Neural progenitor cell (in vitro differentiated cells): Measurements from ENCODE around the gene PP2D1.

Source experiments
- EZH2 ChIP-seq: fragments of 200-600 bp; sonication (generic); IDR thresholded peaks from 2 replicates; pipeline ENCODE4 v1.6.1; 2017; ENCODE audit warnings: antibody characterized with exemption, mild to moderate bottlenecking, moderate library complexity
- EZH2phosphoT487 ChIP-seq: fragments of 200-600 bp; sonication (generic); IDR thresholded peaks from 2 replicates; pipeline ENCODE4 v1.6.1; 2017; ENCODE audit warnings: antibody characterized with exemption
- TF ChIP-seq, protein P1 (sequence below): fragments of 200-600 bp; sonication (generic); IDR thresholded peaks from 2 replicates; pipeline ENCODE4 v1.5.1; 2017; ENCODE audit warnings: antibody characterized with exemption, mild to moderate bottlenecking

GRCh38 chr3:19960696-19961095 is 51.4 kb downstream of the PP2D1 start:
- TF ChIP-seq, protein P1, sequence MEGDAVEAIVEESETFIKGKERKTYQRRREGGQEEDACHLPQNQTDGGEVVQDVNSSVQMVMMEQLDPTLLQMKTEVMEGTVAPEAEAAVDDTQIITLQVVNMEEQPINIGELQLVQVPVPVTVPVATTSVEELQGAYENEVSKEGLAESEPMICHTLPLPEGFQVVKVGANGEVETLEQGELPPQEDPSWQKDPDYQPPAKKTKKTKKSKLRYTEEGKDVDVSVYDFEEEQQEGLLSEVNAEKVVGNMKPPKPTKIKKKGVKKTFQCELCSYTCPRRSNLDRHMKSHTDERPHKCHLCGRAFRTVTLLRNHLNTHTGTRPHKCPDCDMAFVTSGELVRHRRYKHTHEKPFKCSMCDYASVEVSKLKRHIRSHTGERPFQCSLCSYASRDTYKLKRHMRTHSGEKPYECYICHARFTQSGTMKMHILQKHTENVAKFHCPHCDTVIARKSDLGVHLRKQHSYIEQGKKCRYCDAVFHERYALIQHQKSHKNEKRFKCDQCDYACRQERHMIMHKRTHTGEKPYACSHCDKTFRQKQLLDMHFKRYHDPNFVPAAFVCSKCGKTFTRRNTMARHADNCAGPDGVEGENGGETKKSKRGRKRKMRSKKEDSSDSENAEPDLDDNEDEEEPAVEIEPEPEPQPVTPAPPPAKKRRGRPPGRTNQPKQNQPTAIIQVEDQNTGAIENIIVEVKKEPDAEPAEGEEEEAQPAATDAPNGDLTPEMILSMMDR, result no peak
- no peak for TF ChIP-seq EZH2
- TF ChIP-seq EZH2phosphoT487, result no peak
